Measurements from ENCODE around the gene RAB40C. TPM values are rescaled to one million over a fixed set of nuclear protein-coding genes. Genes with fewer than 3 reads are reported as not detected.

RAB40C gene
- total RNA-seq, 1 experiment from 2014 or later = 5.9 TPM

GRCh38 chr16:588889-589657, 793 bp upstream of the RAB40C start:
- Histone ChIP-seq H4K20me1 (ENCODE audit: insufficient read depth, low read depth, low read length) (peaks cover 42% of the 10 kb centered on the region), H3K27ac (ENCODE audit: low read length) (peak overlapping the region; percentile 88), H3K9ac (ENCODE audit: low read length) (peak overlapping the region; percentile 95), H3K9me3 (ENCODE audit: low read length) (no peaks in the 10 kb centered on the region), H3K4me3 (ENCODE audit: low read length) (peak overlapping the region; percentile 85), H3K4me1 (ENCODE audit: low read length) (peaks cover 45% of the 10 kb centered on the region), H2AFZ (ENCODE audit: low read length) (peak overlapping the region; percentile 97), H3K36me3 (ENCODE audit: insufficient read depth, low read length) (no peaks in the 10 kb centered on the region), H3K9me2 (replicated peaks; ENCODE audit: insufficient read depth, low read length) (no peaks in the 10 kb centered on the region), H3K79me2 (ENCODE audit: low read length) (peaks cover 11% of the 10 kb centered on the region; the same call in 1 of the 2 replicates), H3K4me2 (ENCODE audit: low read depth, low read length, poor library complexity, severe bottlenecking) (peak overlapping the region; percentile 72), H3K27me3 (ENCODE audit: low read length) (no peaks in the 10 kb centered on the region)
- peak; percentile 98 for DNase-seq

DNA sequence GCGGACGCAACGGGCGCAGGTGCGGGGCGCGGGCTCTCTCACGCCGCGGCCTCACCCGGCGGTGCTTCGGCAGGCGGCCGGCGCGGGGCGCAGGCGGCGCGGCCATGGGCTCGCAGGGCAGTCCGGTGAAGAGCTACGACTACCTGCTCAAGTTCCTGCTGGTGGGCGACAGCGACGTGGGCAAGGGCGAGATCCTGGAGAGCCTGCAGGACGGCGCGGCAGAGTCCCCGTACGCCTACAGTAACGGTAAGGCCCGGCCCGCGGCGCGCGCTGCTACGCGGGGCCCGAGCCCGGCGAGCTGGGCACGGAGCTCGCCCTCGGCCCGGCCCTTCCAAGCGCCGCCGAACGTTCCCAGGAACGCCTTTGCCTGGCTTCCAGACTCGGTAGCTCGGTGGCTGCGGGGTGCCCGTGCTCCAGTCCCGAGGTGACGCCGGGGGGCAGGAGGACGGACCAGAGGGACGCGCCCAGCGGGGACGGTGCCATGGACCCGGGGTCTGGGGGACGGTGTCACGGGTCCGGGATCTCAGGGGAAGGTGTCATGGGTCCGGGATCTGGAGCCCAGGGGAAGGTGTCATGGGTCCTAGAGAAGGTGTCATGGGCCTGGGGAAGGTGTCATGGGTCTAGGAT, 435 bp downstream of the RAB40C start:
- Histone ChIP-seq H3K4me3 (ENCODE audit: low read length) (peak overlapping the region; percentile 86), H3K36me3 (ENCODE audit: insufficient read depth, low read length) (no peaks in the 10 kb centered on the region), H3K27me3 (ENCODE audit: low read length) (no peaks in the 10 kb centered on the region), H4K20me1 (ENCODE audit: insufficient read depth, low read depth, low read length) (peaks cover 46% of the 10 kb centered on the region), H3K4me1 (ENCODE audit: low read length) (peaks cover 45% of the 10 kb centered on the region), H3K9me2 (replicated peaks; ENCODE audit: insufficient read depth, low read length) (no peaks in the 10 kb centered on the region), H3K9ac (ENCODE audit: low read length) (peak overlapping the region; percentile 88), H2AFZ (ENCODE audit: low read length) (no peak overlapping the region; the same call in 1 of the 2 replicates), H3K79me2 (ENCODE audit: low read length) (peaks cover 15% of the 10 kb centered on the region; the same call in 1 of the 2 replicates), H3K9me3 (ENCODE audit: low read length) (no peaks in the 10 kb centered on the region), H3K4me2 (ENCODE audit: low read depth, low read length, poor library complexity, severe bottlenecking) (peak overlapping the region; percentile 88), H3K27ac (ENCODE audit: low read length) (no peak overlapping the region)
- DNase-seq = no peak

- Histone ChIP-seq H3K36me3 (ENCODE audit: insufficient read depth, low read length) (no peaks in the 10 kb centered on the region), H3K4me3 (ENCODE audit: low read length) (peak overlapping the region; percentile 86), H3K9ac (ENCODE audit: low read length) (peak overlapping the region; percentile 88), H3K27me3 (ENCODE audit: low read length) (no peaks in the 10 kb centered on the region), H4K20me1 (ENCODE audit: insufficient read depth, low read depth, low read length) (peaks cover 46% of the 10 kb centered on the region), H3K79me2 (ENCODE audit: low read length) (peaks cover 16% of the 10 kb centered on the region), H2AFZ (ENCODE audit: low read length) (no peak overlapping the region), H3K9me2 (replicated peaks; ENCODE audit: insufficient read depth, low read length) (no peaks in the 10 kb centered on the region), H3K4me2 (ENCODE audit: low read depth, low read length, poor library complexity, severe bottlenecking) (peak overlapping the region; percentile 88), H3K9me3 (ENCODE audit: low read length) (no peaks in the 10 kb centered on the region), H3K4me1 (ENCODE audit: low read length) (peaks cover 45% of the 10 kb centered on the region), H3K27ac (ENCODE audit: low read length) (no peak overlapping the region)
- no peak for DNase-seq
Measured at GRCh38 chr16:590815-591200, 942 bp downstream of the RAB40C start.

- DNase-seq = no peak
- no peaks in the 10 kb centered on the region for H3K9me2 ChIP-seq (replicated peaks; ENCODE audit: insufficient read depth, low read length)
- H3K27ac ChIP-seq (ENCODE audit: low read length) = no peak overlapping the region
- H3K79me2 ChIP-seq (ENCODE audit: low read length) = peaks cover 20% of the 10 kb centered on the region
- no peak overlapping the region for H3K9ac ChIP-seq (ENCODE audit: low read length)
- H3K4me2 ChIP-seq (ENCODE audit: low read depth, low read length, poor library complexity, severe bottlenecking) = peak overlapping the region; percentile 88
- H4K20me1 ChIP-seq (ENCODE audit: insufficient read depth, low read depth, low read length) = peaks cover 46% of the 10 kb centered on the region
- H3K9me3 ChIP-seq (ENCODE audit: low read length) = no peaks in the 10 kb centered on the region
- H3K36me3 ChIP-seq (ENCODE audit: insufficient read depth, low read length) = no peaks in the 10 kb centered on the region
- no peak overlapping the region for H2AFZ ChIP-seq (ENCODE audit: low read length)
- no peak overlapping the region; the same call in 1 of the 2 replicates for H3K4me3 ChIP-seq (ENCODE audit: low read length)
- peaks cover 45% of the 10 kb centered on the region for H3K4me1 ChIP-seq (ENCODE audit: low read length)
- H3K27me3 ChIP-seq (ENCODE audit: low read length) = no peaks in the 10 kb centered on the region
Measured at GRCh38 chr16:591231-591630, 1.4 kb downstream of the RAB40C start.

DNA sequence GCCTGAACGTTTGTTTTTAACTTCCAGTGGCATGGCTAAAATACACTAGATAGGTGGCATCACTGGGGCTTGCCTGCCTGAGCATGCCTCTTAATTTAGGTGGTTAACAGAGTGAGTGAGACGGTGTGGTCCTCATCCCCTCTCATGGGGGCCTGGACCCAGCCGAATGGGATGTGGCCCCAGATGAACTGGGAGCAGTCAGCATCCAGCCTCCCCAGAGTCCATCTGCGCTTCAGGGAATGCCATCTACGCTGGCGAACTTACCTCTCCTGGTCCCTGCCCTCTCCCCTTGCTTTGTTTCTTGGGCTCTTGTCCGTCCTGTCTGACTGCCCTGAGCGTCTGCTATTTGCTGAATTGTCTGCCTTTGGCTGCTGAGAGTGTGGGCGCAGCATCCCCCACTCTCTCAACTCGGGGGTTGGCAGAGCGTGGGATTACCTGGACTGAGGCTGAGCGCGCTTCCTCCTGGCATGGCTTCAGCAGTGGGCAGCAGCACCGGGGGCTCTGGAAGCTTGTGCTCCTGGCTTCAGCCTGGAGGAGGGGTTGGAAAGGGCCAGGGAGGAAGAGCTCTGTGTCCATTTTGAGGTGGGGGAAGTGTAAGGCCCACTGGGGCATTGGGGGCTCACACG, 2.1 kb downstream of the RAB40C start:
- no peak overlapping the region for H2AFZ ChIP-seq (ENCODE audit: low read length)
- no peaks in the 10 kb centered on the region for H3K9me2 ChIP-seq (replicated peaks; ENCODE audit: insufficient read depth, low read length)
- H3K27ac ChIP-seq (ENCODE audit: low read length) = no peak overlapping the region
- H4K20me1 ChIP-seq (ENCODE audit: insufficient read depth, low read depth, low read length) = peaks cover 40% of the 10 kb centered on the region
- peaks cover 45% of the 10 kb centered on the region for H3K4me1 ChIP-seq (ENCODE audit: low read length)
- no peak overlapping the region for H3K4me2 ChIP-seq (ENCODE audit: low read depth, low read length, poor library complexity, severe bottlenecking)
- DNase-seq = peak; percentile 27
- H3K9me3 ChIP-seq (ENCODE audit: low read length) = no peaks in the 10 kb centered on the region
- no peaks in the 10 kb centered on the region for H3K27me3 ChIP-seq (ENCODE audit: low read length)
- peaks cover 22% of the 10 kb centered on the region for H3K79me2 ChIP-seq (ENCODE audit: low read length)
- no peak overlapping the region for H3K4me3 ChIP-seq (ENCODE audit: low read length)
- H3K36me3 ChIP-seq (ENCODE audit: insufficient read depth, low read length) = no peaks in the 10 kb centered on the region
- peak overlapping the region; percentile 36; the same call in 1 of the 2 replicates for H3K9ac ChIP-seq (ENCODE audit: low read length)

DNA sequence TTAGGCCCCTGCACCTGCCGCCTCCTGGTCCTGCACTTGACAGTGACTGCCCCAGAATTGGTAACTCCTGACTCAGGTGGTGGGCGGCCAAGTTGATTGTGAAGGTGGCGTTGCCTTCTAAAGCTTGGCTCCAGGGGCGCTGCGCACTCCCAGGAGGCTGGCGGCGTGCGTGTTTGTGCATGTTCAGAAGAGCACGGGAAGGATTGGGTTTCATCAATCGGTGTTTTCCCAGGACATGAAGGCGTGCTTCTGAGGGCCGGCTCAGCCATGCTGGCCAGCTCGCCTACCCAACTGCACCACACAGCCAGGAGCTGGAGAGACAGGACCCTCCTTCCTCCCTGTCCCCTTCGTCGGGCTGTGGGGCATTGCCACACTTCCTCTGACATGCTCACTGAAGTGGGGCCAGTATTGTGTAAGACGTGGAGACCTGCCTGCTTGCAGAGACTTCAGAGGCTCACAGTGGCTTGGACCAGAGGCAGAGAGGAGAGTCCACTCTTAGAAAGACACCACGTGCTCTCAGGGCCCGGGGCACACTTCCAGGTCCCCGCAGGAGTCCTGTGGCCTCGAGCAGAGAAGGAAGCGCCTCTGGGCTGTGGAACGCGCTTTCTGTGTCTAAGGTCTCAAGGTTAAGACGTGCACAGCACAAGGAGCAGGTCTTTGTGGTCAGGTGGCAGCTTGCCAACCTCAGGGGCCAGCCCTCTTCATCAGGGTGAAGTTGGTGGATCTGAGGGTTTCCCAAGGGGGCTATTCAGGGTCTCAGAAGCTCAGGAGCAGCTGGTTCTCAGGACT, 2.8 kb downstream of the RAB40C start:
- H3K27me3 ChIP-seq (ENCODE audit: low read length) = no peaks in the 10 kb centered on the region
- no peak overlapping the region for H3K4me3 ChIP-seq (ENCODE audit: low read length)
- no peak overlapping the region for H2AFZ ChIP-seq (ENCODE audit: low read length)
- peaks cover 40% of the 10 kb centered on the region for H4K20me1 ChIP-seq (ENCODE audit: insufficient read depth, low read depth, low read length)
- H3K36me3 ChIP-seq (ENCODE audit: insufficient read depth, low read length) = no peaks in the 10 kb centered on the region
- H3K27ac ChIP-seq (ENCODE audit: low read length) = no peak overlapping the region
- peak overlapping the region; percentile 24 for H3K4me2 ChIP-seq (ENCODE audit: low read depth, low read length, poor library complexity, severe bottlenecking)
- H3K9me3 ChIP-seq (ENCODE audit: low read length) = no peaks in the 10 kb centered on the region
- peaks cover 22% of the 10 kb centered on the region for H3K79me2 ChIP-seq (ENCODE audit: low read length)
- no peak for DNase-seq
- H3K9ac ChIP-seq (ENCODE audit: low read length) = peak overlapping the region; percentile 11; the same call in 1 of the 2 replicates
- H3K4me1 ChIP-seq (ENCODE audit: low read length) = peaks cover 39% of the 10 kb centered on the region
- H3K9me2 ChIP-seq (replicated peaks; ENCODE audit: insufficient read depth, low read length) = no peaks in the 10 kb centered on the region

DNA sequence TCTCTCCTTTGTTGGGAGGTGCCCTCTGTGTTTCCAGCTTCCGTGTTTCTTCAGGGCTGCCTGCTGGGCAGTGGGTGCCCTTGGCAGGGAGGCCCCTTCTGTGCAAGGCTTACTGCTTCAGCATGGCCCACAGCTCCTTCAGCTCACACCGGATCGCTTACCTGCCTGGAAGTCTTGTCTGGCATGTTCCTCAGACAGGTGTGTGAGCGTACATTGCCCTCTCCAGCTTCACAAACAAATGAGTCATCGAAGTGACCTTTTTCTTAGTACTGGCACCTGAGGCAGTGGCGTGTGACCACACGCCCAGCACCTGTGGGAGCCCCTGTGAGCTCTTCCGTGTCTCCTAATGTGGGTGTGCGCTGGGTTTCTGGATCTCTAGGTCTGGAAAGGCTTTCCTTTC, 3.5 kb downstream of the RAB40C start:
- Histone ChIP-seq H3K4me1 (ENCODE audit: low read length) (peaks cover 33% of the 10 kb centered on the region), H3K79me2 (ENCODE audit: low read length) (peaks cover 16% of the 10 kb centered on the region), H3K27ac (ENCODE audit: low read length) (no peak overlapping the region), H3K4me2 (ENCODE audit: low read depth, low read length, poor library complexity, severe bottlenecking) (peak overlapping the region; percentile 24), H3K36me3 (ENCODE audit: insufficient read depth, low read length) (no peaks in the 10 kb centered on the region), H3K9me3 (ENCODE audit: low read length) (no peaks in the 10 kb centered on the region), H2AFZ (ENCODE audit: low read length) (no peak overlapping the region), H3K9ac (ENCODE audit: low read length) (peak overlapping the region; percentile 11; the same call in 1 of the 2 replicates), H3K4me3 (ENCODE audit: low read length) (no peak overlapping the region), H4K20me1 (ENCODE audit: insufficient read depth, low read depth, low read length) (peaks cover 40% of the 10 kb centered on the region), H3K9me2 (replicated peaks; ENCODE audit: insufficient read depth, low read length) (no peaks in the 10 kb centered on the region), H3K27me3 (ENCODE audit: low read length) (no peaks in the 10 kb centered on the region)
- no peak for DNase-seq
